GM12878 (cell line): ENCODE measurements around the gene GPR137B. TPM values are rescaled to one million over a fixed set of nuclear protein-coding genes. Genes with fewer than 3 reads are reported as not detected.

Experiments
- ATAC-seq: fragments of 200-7000 bp; cut with Tn5 transposase; 3 replicates; pipeline ENCODE4 v1.9.1; 2020; ENCODE audit warnings: mild to moderate bottlenecking, moderate library complexity
- BruUV-seq: library from RNA; stranded (reverse); fragments of 400-500 nt; replicated peaks from 2 replicates; lab custom pipeline; 2021; lab: Mats Ljungman, UMichigan
- CTCF ChIA-PET: fragments of 300-600 bp; sonication (Branson Sonifier 250); formaldehyde crosslinking; extraction: SDS; loops from one replicate; lab custom pipeline; 2021; ENCODE audit warnings: inconsistent platforms; lab: Yijun Ruan, JAX
- POLR2A ChIA-PET: fragments of 350-600 bp; formaldehyde crosslinking; extraction: SDS; loops from one replicate; lab custom pipeline; 2021; ENCODE audit warnings: inconsistent platforms; lab: Charles Lee
- RAD21 ChIA-PET: fragments of 300-600 bp; sonication (Branson Sonifier 250); formaldehyde crosslinking; loops from one replicate; lab custom pipeline; 2023; ENCODE audit warnings: antibody characterized with exemption; ENCODE audit not compliant: unreplicated experiment; lab: Charles Lee
- SMC1A ChIA-PET: fragments of 300-600 bp; sonication (Branson Sonifier 250); formaldehyde crosslinking; loops from one replicate; lab custom pipeline; 2023; ENCODE audit not compliant: unreplicated experiment, uncharacterized antibody; lab: Charles Lee
- DNase-seq: peaks from one replicate; pipeline ENCODE4 v3.0.0-alpha.2; 2011; ENCODE audit warnings: low read depth, low spot score
- FAIRE-seq: peaks from 3 replicates; lab custom pipeline; 2011; peaks lifted over from hg19 to GRCh38; lab: Jason Lieb, UNC
- H2AFZ ChIP-seq: 2 replicates; pipeline ENCODE4 v1.6.0; 2011; ENCODE audit warnings: low read depth, low read length, control low read depth; ENCODE audit not compliant: control insufficient read depth
- H3K27ac ChIP-seq: 2 replicates; pipeline ENCODE4 v1.5.1; 2011; ENCODE audit warnings: control low read depth; ENCODE audit not compliant: control insufficient read depth, insufficient read depth
- H3K27me3 ChIP-seq, 2 experiments: replicated peaks in 1 of 2; 2 replicates each; pipeline versions ENCODE4 v1.6.0 to v1.6.1; 2011; ENCODE audit warnings: low read length in 1 of 2; ENCODE audit not compliant: control insufficient read depth in 2 of 2, insufficient read depth in 2 of 2
- H3K36me3 ChIP-seq, 2 experiments: 2 replicates each; pipeline ENCODE4 v1.5.1; 2011; ENCODE audit warnings: low read length in 1 of 2; ENCODE audit not compliant: control insufficient read depth in 2 of 2, insufficient read depth in 2 of 2
- H3K4me1 ChIP-seq: 2 replicates; pipeline ENCODE4 v1.6.1; 2011; ENCODE audit warnings: mild to moderate bottlenecking, low read length, moderate library complexity, mixed read lengths; ENCODE audit not compliant: control insufficient read depth, insufficient read depth
- H3K4me2 ChIP-seq: 2 replicates; pipeline ENCODE4 v1.6.0; 2011; ENCODE audit warnings: control low read depth; ENCODE audit not compliant: control insufficient read depth, insufficient read depth
- H3K4me3 ChIP-seq: fragments of 200-600 bp; sonication (generic); 2 replicates; pipeline ENCODE4 v1.5.1; 2016
- H3K79me2 ChIP-seq: 2 replicates; pipeline ENCODE4 v1.6.0; 2011; ENCODE audit warnings: low read length; ENCODE audit not compliant: control insufficient read depth, insufficient read depth
- H3K9ac ChIP-seq: 2 replicates; pipeline ENCODE4 v1.8.0; 2011; ENCODE audit warnings: low read length, control low read depth, mixed read lengths; ENCODE audit not compliant: control insufficient read depth, insufficient read depth
- H3K9me3 ChIP-seq: replicated peaks from 3 replicates; pipeline ENCODE4 v1.5.1; 2011; ENCODE audit warnings: mild to moderate bottlenecking, low read length; ENCODE audit not compliant: control insufficient read depth, insufficient read depth
- H4K20me1 ChIP-seq: 2 replicates; pipeline ENCODE4 v1.6.0; 2011; ENCODE audit not compliant: control insufficient read depth, insufficient read depth
- ATF3 ChIP-seq: IDR thresholded peaks from 2 replicates; pipeline ENCODE4 v1.6.1; 2011; ENCODE audit warnings: low read depth, mild to moderate bottlenecking, low read length, moderate library complexity, borderline replicate concordance; ENCODE audit errors: extremely low read depth
- CBFB ChIP-seq: IDR thresholded peaks from 2 replicates; pipeline ENCODE4 v1.6.1; 2016; ENCODE audit warnings: antibody characterized with exemption, low read depth
- ESRRA ChIP-seq: IDR thresholded peaks from 2 replicates; pipeline ENCODE4 v1.6.1; 2012; ENCODE audit warnings: mild to moderate bottlenecking, low read length, improper control_type of control experiment
- EZH2 ChIP-seq: IDR thresholded peaks from 2 replicates; pipeline ENCODE4 v1.6.1; 2012; ENCODE audit warnings: low read depth, mild to moderate bottlenecking, control low read depth, inconsistent platforms, low read length, borderline replicate concordance; ENCODE audit not compliant: control insufficient read depth
- IRF4 ChIP-seq: IDR thresholded peaks from 2 replicates; pipeline ENCODE4 v1.6.1; 2011; ENCODE audit warnings: low read depth, low read length
- NR2C2 ChIP-seq: IDR thresholded peaks from 2 replicates; pipeline ENCODE4 v1.6.1; 2011; ENCODE audit warnings: borderline replicate concordance, low read depth; ENCODE audit not compliant: control insufficient read depth, insufficient read length
- RELA ChIP-seq: fragments of 450-650 bp; IDR thresholded peaks from 2 replicates; pipeline ENCODE4 v1.8.0; 2014; ENCODE audit warnings: borderline replicate concordance; ENCODE audit not compliant: partially characterized antibody
- RELB ChIP-seq: fragments of 450-650 bp; IDR thresholded peaks from 2 replicates; pipeline ENCODE4 v1.6.1; 2017; ENCODE audit warnings: low read depth, mild to moderate bottlenecking, moderate library complexity
- SIX5 ChIP-seq: IDR thresholded peaks from 2 replicates; pipeline ENCODE4 v1.6.1; 2011; ENCODE audit warnings: mild to moderate bottlenecking, low read depth, low read length, moderate library complexity; ENCODE audit not compliant: severe bottlenecking
- SMAD5 ChIP-seq: IDR thresholded peaks from 2 replicates; pipeline ENCODE4 v1.6.1; 2016; ENCODE audit warnings: antibody characterized with exemption, low read depth
- SPI1 ChIP-seq: IDR thresholded peaks from 2 replicates; pipeline ENCODE4 v1.6.1; 2011; ENCODE audit warnings: low read depth, mild to moderate bottlenecking, low read length, moderate library complexity, borderline replicate concordance; ENCODE audit not compliant: insufficient read depth
- TCF7 ChIP-seq: IDR thresholded peaks from 2 replicates; pipeline ENCODE4 v1.6.1; 2014; ENCODE audit warnings: antibody characterized with exemption, borderline replicate concordance
- WRNIP1 ChIP-seq: IDR thresholded peaks from 2 replicates; pipeline ENCODE4 v1.6.1; 2011; ENCODE audit warnings: low read depth, low read length, improper control_type of control experiment, borderline replicate concordance
- ZBTB40 ChIP-seq: fragments of 450-650 bp; IDR thresholded peaks from 2 replicates; pipeline ENCODE4 v1.6.1; 2016; ENCODE audit warnings: mild to moderate bottlenecking, moderate library complexity, borderline replicate concordance
- ZNF274 ChIP-seq: IDR thresholded peaks from one replicate; pipeline ENCODE4 v1.8.0; 2011; ENCODE audit not compliant: insufficient read length, insufficient read depth
- ZNF384 ChIP-seq: IDR thresholded peaks from 2 replicates; pipeline ENCODE4 v1.6.1; 2012; ENCODE audit warnings: low read depth, mild to moderate bottlenecking, low read length, improper control_type of control experiment, borderline replicate concordance
- ZZZ3 ChIP-seq: IDR thresholded peaks from 2 replicates; pipeline ENCODE4 v1.6.1; 2011; ENCODE audit warnings: low read depth; ENCODE audit not compliant: control insufficient read depth, insufficient read length
- WGBS: methylation state at CpG from one replicate; pipeline ENCODE4 v1.1.6; 2016; ENCODE audit warnings: low lambda C conversion rate; ENCODE audit not compliant: insufficient replicate concordance, insufficient coverage; ENCODE audit errors: missing lambda C conversion rate; 5-methylcytosine and 5-hydroxymethylcytosine counted together
- in situ Hi-C: fragments of 300-500 bp; cut with MboI; formaldehyde crosslinking; loops from 9 replicates; pipeline ENCODE4 v1.14.3; 2018; ENCODE audit warnings: mixed read lengths
- intact Hi-C: fragments of 100-400 bp; cut with micrococcal nuclease; formaldehyde crosslinking; loops from one replicate; pipeline ENCODE4 v1.14.2; 2022; ENCODE audit not compliant: unreplicated experiment
- polyA plus RNA-seq, 11 experiments: library from polyadenylated mRNA; depleted of rRNA in 4 of 11; unstranded in 6 of 11; stranded (reverse) in 5 of 11; fragments of >200 nt; fragmentation: Nextera tagmentation in 4 of 11; fragmentation: Illumina TruSeq in 1 of 11; extraction: Ambion mirVana in 4 of 11; extraction: Trizol in 1 of 11; gene quantifications; 1 replicate in 1 of 11; 2 replicates in 10 of 11; pipeline versions ENCODE4 v1.2.1 to v1.2.3, GENCODE V29; 2011 to 2016; ENCODE audit warnings: inconsistent platforms in 2 of 11, missing spikeins in 2 of 11, low read depth in 1 of 11
- total RNA-seq, 4 experiments: library from RNA; depleted of rRNA in 3 of 4; stranded (reverse); fragments of >200 nt in 3 of 4; fragmentation: Illumina TruSeq in 1 of 4; extraction: Trizol in 1 of 4; gene quantifications; 2 replicates each; pipeline versions ENCODE4 v1.2.1 to v1.2.3, GENCODE V29; 2013 to 2021
- TF ChIP-seq, protein P1 (sequence below): IDR thresholded peaks from 2 replicates; pipeline ENCODE4 v1.6.1; 2012; ENCODE audit warnings: low read depth, low read length, improper control_type of control experiment

Gene GPR137B
- total and polyA plus RNA-seq, 10 of the 15 experiments (the other 5 are each of a cell fraction or from before 2014, with no cell fraction given), result 5.4 to 20.8 (median 12.5) TPM

DNA sequence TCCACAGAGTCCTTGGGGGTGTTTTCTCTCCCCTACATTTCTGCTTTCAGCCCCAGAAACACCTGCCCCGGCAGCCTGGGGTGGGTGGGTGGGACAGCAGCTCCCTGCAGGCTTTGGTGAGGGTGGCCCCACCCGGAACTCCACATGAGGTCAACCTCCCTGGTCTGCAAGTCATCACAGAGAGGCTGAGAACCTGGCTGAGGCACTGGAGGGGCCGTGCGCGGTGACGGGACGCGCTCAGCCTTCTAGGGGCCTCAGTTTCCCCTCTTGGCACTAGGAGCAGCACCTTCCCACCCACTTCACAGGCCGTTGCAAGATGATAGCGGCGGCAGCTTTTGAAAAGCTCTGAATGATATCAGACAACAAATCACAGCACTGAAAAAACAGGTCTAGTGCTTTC lies 39.7 kb upstream of the GPR137B start:
- Histone ChIP-seq H3K27ac (no peak overlapping the region), H3K27me3 (no peaks in the 10 kb centered on the region), H3K79me2 (no peaks in the 10 kb centered on the region), H4K20me1 (no peaks in the 10 kb centered on the region; the same call in 1 of the 2 replicates), H3K4me1 (no peaks in the 10 kb centered on the region), H2AFZ (no peak overlapping the region), H3K4me3 (no peak overlapping the region), H3K4me2 (no peak overlapping the region), H3K9me3 (no peaks in the 10 kb centered on the region), H3K36me3 (no peaks in the 10 kb centered on the region), H3K9ac (no peak overlapping the region)
- ATAC-seq, result no peak
- FAIRE-seq, result no peak
- DNase-seq, result no peak
- 78% methylated on average over 11 of the region's 11 CpGs for WGBS
- intact Hi-C loops (loop anchor here (1.0 to 10.0 kb wide), 6 partner anchors 102 to 1462 kb away; no protein-coding TSS in a partner anchor), in situ Hi-C loops (loop anchor here (10.0 to 25.0 kb wide), 4 partner anchors 185 to 1462 kb away; partner anchors contain the start of gene ERO1B)
- no peak for TF ChIP-seq SIX5
- TF ChIP-seq ESRRA, result no peak
- no peak for TF ChIP-seq ZNF274
- TF ChIP-seq RELB, result no peak
- TF ChIP-seq ZNF384, result no peak
- TF ChIP-seq SPI1, result no peak
- TF ChIP-seq NR2C2, result no peak
- TF ChIP-seq WRNIP1, result no peak
- no peak for TF ChIP-seq EZH2
- no peak for TF ChIP-seq ZBTB40
- TF ChIP-seq, protein P1, sequence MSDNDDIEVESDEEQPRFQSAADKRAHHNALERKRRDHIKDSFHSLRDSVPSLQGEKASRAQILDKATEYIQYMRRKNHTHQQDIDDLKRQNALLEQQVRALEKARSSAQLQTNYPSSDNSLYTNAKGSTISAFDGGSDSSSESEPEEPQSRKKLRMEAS, result no peak
- TF ChIP-seq CBFB, result no peak
- TF ChIP-seq SMAD5, result no peak
- TF ChIP-seq TCF7, result no peak
- TF ChIP-seq RELA, result no peak
- no peak for TF ChIP-seq ZZZ3
- TF ChIP-seq ATF3, result no peak
- TF ChIP-seq IRF4, result no peak
- CTCF ChIA-PET, result interaction anchor here (0.6 to 4.7 kb wide), 6 partner anchors 9 to 388 kb away, joined by 3 to 18 read pairs (median 4); no protein-coding TSS in a partner anchor
- RAD21 ChIA-PET, result interaction anchor here (0.6 to 0.7 kb wide), 2 partner anchors 417 to 1013 kb away, joined by 3 to 5 read pairs; no protein-coding TSS in a partner anchor
- no TSS peak for BruUV-seq
- POLR2A ChIA-PET, result no interaction called here
- SMC1A ChIA-PET, result interaction anchor here (1.3 kb wide), 1 partner anchor 386 kb away, joined by 4 read pairs; no protein-coding TSS in a partner anchor
